IPS-NIHi7 (cell line): ENCODE measurements around the gene F10.

Experiments
- DNase-seq: peaks from one replicate; pipeline ENCODE4 v3.0.0; 2012; ENCODE audit warnings: mixed read lengths; ENCODE audit errors: extremely low spot score

F10 gene

DNA sequence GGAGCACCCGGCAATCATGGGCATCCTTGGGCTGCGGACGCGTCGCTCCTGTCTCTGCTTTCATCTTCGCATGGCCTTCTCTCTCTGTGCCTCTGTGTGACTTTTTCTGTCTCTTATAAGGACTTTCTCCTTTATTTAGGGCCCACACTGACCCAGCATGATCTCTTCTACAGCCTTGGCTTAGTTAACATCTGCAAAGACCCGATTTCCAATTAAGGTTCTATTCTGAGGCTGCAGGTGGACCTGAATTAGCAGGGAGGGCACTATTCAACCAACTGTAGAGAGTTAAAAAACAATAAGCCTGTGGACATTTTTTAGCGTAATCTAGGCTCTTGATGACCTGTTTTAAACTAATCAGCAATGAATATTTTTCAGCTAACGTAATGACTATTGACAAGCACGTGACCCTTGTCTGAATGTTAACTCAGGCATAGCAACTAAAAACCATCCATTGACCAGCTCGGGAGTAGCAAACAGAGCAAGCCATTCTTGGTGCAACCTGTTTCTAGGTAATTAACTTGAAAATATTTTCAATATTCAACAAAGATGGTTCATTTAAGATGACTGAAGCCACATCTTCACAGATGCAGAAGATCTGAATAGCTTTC, 15.2 kb downstream of the F10 start:
- DNase-seq, result no peak

DNA sequence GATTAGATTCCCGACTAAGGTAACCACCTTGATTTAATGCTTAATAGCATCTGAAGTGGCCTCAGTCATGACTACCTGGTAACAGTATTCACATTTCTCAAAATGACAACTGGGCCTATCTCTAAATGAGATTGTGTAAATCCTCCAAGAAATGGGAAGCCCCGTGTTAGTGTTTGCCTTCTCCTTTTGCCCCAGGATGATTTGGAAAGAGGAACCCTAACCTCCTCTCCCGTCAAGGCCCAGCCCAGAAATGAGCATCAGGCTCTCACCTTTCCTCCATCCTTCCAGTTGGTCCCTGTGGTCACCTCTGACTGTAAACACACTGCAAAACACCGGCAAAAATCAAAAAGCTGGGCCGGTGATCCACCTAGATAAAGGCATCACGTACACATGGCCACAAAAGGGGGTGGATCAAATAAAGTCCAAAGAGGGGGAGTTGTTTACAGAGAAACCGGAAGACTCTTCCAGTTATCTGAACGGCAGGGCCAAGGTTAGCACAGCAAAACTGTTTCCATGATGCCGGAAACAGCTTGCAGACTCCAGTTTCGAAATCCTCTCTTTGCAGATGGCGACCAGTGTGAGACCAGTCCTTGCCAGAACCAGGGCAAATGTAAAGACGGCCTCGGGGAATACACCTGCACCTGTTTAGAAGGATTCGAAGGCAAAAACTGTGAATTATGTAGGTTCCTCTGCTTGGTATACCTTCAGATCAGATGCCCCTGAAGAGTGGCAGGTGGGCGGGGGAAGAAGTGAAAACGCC, 16.4 kb downstream of the F10 start:
- DNase-seq, result no peak

DNA sequence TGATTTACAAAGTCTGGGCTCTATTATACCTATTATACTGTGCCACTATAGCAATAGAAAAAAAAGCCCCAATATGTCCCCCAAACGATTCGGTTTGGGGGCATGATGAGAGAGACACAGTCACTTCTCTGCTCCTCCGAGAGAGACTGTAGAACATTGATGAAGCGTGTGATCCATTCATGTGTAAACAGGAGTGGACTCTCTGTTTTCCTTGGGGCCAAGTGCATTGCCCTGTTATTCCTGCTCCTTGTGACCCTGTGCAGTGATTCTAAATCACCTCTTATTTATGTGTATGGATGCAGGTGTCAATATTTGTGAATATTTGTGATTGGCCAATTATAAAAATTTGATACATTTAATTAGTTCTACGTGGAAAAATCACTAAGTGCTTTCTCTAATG, 17.0 kb downstream of the F10 start:
- DNase-seq, result no peak

DNA sequence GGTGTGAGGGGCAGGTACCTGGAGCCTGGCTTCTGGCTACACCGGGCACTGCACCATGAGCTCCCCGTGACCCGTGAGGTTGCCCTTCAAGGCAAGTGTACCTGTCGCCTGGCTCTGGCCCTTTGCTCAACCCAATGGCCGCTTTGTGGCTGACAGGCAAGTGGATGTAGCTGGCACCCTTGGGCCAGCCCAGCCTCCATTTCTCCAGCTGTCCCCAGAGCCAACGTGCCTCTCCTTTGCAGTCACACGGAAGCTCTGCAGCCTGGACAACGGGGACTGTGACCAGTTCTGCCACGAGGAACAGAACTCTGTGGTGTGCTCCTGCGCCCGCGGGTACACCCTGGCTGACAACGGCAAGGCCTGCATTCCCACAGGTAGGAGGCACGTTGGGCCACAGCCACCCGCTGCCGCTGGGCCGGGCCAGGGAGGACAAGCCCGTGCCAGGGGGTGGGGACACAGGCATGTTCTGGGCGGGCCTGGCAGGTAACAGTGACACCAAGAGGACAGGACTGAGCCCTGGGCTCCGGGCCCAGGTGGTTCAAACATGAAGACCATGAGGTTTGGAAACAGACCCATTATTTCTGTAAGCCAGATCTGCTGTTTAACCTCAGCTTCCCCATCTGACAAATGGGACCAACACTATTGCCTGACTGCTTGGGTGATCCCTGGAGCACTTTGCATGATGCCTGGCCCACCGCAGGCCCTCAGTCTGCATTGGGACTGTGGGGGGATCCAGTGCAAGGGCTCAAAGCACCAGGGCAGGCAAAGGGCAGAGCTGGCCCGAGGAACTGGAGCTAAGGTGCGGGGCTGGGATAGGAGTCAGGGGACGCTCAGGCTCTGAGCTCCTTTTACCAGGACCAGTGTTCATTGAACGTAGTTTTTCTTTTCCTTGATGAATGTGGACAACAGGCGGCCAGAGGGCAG, 18.3 kb downstream of the F10 start:
- no peak for DNase-seq

DNA sequence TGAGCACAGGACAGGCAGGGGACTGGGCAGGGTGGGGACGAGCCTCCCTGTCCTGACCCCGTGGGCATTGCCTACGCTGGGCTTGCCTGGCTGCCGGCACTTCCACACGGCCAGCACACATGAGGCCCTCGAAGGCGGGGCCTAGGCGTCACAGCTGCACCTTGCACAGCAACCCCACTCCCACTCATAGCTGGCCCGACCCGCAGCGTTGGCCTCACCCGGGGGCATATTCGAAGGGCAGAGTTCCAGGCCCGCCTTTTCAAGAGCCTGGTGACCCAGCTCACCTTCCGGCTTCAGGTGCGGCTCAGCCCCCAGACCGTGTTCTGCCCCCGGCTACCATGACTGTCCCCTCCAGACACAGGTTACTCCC, 19.0 kb downstream of the F10 start:
- DNase-seq, result no peak

DNA sequence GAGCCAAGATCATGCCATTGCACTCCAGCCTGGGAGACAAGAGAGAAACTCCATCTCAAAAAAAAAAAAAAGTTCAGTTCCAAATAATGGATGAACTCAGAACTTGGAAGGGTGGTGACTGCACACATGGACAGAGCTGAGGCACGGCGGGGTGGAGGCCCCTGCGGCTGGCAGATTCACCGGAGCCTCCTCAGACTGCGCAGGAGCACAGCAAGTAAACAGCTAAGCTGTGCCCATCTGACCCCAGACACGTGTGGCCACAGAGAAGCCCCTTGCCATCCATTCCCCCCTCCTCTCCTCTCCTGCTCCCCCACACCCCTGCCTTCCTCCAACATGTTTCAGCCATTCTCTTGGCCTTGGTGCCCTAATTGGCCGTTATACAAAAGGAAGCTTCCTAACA, 20.3 kb downstream of the F10 start:
- no peak for DNase-seq

DNA sequence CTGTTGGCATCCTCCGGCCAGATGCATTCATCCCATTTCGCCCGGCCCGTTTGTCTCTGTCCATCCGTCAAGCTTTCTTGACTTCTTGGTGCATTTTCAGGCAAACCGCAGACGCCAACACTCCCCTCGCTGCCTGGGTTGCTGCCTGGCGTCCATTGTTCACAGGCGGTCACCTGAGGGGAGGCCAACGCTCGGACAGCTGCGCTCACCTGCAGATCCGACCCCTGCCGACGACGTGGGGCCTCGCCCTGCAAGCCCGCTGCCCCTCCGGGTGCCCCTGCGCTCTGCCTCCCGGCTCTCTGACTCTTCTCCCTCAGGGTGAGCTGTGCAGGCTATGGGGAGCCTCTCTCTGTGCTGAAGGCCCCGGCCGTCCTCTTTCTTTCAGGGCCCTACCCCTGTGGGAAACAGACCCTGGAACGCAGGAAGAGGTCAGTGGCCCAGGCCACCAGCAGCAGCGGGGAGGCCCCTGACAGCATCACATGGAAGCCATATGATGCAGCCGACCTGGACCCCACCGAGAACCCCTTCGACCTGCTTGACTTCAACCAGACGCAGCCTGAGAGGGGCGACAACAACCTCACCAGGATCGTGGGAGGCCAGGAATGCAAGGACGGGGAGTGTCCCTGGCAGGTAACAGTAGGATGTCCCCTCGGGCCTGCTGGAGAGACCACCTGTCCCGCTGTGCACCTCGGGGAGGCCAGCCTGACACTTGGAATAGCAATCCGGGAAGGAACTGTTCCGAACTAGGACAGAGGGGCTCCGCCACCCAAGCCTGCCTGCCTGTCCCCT, 21.1 kb downstream of the F10 start:
- no peak for DNase-seq

DNA sequence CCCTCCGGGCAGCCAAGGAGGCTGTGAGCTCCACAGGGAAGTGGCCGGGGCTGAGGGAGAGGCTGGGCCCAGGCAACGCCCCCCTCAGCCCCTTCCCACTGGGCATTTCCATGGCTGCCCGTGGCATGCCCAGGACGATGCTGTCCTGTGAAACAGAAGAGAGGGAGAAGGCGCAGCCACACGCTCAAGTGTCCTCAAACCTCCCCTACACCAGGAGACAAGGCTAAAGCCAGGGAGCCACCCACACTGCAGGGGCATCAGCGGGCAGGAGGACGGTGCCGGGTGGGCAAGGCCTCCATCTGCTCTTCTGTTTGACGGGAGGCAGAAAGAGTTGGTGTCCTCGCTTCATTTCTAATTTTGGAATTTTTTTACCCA, 21.6 kb downstream of the F10 start:
- no peak for DNase-seq

DNA sequence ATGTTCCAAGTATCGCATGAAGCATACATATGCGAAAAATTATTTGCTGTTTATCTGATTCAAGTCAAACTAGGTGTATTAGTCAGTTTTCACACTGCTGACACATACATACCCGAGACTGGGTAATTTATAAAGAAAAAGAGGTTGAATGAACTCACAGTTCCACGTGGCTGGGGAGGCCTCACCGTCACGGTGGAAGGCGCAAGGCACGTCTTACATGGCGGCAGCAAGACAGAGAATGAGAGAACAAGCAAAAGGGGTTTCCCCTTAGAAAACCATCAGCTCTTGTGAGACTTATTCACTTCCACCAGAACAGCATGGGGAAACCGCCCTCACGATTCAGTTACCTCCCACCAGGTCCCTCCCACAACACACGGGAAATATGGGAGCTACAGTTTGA, 22.9 kb downstream of the F10 start:
- DNase-seq, result no peak

DNA sequence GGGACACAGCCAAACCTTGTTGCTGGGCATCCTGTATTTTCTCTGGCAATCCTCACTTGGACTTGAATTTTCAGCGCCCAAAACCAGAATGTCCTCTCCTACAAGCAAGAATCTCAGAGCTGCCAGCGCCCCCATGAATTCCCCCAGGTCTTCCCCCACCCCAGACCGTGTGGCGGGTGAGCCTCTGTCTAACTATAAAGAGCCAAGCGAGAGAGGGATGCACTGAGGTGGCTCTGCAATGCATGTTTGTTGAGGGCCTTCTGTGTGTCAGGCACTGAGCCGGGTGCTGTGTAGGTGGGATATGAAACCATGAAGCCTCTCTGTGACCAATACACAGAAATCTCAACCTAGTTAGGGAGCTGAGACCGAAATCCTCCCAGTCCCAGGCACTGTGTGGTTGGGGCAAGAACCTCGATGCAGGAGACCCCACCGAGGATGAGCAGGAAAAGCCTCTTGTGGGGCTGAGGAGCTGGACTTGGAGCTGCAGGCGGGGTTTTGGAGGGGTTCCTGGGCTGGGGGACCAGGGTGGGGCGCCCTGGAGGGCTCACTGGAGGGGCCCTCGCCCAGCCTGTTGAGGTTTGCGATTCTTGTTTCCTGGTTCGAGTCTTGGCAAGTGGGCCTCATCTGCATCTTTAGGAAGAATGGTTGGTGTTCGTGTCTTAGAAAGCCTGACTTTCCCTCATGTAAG, 23.5 kb downstream of the F10 start:
- DNase-seq, result no peak

DNA sequence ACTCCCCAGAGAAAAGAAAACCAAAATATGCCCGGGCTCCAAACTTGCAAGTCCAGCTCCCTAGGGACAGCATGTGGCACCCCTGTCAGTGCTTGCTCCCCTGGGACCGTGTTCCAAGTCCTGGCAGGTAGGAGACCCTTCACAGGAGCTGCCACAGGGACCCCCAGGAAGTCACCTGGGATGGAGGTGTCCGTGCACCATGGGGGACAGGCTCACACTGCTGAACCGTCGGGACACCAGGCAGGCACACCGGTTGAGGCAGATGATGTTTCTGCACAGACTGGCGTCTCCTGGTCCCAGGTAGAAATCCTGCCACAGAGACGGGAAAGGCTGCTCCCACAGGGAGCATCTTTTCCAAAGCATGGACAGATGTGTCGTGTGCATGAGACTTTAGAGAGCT, 24.2 kb downstream of the F10 start:
- no peak for DNase-seq

DNA sequence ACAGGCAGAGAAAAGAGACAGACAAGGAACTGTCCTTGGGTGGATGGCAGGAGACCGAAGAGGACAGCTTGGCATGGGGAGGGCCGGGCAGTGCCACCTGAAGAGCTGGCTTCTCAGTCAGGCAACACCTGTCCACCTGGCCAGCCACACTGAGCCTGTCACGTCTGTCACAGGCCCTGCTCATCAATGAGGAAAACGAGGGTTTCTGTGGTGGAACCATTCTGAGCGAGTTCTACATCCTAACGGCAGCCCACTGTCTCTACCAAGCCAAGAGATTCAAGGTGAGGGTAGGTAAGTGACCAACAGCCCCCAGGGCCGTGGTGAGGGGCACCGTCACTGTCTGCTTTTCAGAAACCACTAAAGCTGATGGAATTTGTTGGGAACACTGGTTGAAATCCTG, 24.6 kb downstream of the F10 start:
- no peak for DNase-seq

DNA sequence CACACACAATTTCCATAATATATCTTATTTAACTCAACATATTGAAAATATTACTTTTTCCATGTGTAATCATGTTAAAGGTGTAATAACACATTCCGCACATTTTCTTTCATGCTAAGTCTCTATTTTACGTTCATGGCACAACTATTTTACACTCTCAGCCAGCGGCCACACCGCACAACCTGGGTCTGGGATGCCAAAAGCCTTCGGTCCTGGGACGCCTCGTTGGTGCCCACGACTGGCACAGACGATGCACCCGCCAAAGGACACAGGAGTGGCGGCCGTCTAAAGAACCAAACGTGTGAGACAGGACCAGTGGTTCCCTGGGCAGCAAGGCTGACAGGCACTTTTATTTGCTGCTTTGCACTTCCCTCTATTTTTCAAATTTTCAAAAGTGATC, 25.8 kb downstream of the F10 start:
- no peak for DNase-seq

DNA sequence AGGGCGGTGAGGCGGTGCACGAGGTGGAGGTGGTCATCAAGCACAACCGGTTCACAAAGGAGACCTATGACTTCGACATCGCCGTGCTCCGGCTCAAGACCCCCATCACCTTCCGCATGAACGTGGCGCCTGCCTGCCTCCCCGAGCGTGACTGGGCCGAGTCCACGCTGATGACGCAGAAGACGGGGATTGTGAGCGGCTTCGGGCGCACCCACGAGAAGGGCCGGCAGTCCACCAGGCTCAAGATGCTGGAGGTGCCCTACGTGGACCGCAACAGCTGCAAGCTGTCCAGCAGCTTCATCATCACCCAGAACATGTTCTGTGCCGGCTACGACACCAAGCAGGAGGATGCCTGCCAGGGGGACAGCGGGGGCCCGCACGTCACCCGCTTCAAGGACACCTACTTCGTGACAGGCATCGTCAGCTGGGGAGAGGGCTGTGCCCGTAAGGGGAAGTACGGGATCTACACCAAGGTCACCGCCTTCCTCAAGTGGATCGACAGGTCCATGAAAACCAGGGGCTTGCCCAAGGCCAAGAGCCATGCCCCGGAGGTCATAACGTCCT, 26.4 kb downstream of the F10 start:
- DNase-seq, result no peak

DNA sequence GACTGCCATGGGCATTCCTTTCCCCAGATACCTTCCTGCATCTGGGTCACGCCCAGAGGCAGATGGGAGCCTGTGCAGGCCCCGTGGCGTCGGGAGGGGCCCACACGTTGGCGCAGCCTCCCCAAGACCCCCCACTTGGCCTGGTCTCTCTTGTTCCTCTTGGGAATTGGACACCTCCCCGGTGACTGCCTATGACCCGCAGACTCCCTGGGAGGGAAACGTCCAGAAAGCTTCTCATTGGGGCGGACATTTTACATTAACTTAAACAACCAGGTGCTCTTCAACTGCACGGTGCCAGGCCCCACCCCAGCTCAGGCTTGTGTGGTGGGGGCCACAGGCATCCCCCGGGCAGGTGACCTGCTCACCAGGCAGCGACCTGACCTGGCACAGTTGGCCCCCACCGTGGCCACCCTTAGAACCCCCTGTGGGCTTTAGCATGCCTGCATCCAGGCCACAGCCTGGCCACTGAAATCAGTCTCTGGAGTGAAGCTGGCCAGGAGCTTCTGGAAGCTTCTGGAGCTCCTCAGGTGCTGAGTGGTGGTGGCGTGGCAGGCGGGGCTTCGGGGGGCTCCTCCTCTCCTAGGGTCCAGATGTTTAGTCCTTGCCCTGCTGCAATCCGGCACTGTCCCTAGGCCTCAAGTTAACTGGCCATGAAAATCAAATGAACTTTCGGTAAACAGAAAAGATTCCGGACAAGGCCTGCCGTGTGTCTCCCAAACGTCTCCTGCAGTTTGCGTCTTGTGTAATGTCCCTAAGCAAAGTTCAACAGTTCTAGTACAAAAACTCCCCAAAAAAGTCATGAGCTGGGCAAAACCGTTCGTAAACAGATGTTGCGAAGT, 27.3 kb downstream of the F10 start:
- DNase-seq, result no peak

DNA sequence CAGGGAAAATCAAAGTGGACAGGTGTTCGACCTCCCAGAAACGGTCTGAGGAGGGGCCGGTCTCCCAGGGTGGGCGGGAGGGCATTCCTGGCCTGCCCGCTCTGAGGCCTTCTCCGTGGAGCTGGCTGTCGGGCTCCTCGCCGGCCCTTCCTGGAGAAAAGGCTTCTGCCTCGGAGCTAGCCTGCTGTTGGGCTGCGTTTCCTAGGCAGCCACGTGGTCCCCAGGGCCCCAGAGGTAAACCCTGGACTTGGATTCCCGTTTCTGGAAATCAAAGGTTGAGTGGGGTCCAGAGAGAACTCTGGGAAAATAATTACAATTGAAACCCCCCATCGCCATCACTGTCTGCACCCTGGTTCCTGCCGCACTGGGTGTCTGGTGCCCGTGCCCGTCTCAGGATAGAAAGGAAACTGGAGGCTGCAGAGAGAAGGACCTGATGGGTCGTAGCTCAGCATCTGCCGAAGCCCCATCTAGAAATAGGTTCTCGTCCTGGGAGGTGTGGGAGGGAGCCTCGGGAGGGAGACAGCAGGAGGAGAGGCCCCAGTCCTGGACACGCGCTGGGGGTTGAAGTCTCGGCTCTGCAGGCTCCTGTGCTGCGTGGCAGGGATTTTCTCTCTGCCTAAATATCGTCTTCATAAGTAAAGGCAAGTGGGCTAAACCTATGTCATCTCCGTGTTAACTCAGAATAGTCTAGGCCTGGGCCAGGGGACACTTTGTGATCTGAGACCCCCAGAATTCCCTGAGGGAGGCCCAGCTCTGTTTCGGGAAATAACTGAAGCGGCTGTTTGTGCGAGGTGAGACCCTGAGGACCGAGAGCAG, 28.2 kb downstream of the F10 start:
- DNase-seq, result no peak

DNA sequence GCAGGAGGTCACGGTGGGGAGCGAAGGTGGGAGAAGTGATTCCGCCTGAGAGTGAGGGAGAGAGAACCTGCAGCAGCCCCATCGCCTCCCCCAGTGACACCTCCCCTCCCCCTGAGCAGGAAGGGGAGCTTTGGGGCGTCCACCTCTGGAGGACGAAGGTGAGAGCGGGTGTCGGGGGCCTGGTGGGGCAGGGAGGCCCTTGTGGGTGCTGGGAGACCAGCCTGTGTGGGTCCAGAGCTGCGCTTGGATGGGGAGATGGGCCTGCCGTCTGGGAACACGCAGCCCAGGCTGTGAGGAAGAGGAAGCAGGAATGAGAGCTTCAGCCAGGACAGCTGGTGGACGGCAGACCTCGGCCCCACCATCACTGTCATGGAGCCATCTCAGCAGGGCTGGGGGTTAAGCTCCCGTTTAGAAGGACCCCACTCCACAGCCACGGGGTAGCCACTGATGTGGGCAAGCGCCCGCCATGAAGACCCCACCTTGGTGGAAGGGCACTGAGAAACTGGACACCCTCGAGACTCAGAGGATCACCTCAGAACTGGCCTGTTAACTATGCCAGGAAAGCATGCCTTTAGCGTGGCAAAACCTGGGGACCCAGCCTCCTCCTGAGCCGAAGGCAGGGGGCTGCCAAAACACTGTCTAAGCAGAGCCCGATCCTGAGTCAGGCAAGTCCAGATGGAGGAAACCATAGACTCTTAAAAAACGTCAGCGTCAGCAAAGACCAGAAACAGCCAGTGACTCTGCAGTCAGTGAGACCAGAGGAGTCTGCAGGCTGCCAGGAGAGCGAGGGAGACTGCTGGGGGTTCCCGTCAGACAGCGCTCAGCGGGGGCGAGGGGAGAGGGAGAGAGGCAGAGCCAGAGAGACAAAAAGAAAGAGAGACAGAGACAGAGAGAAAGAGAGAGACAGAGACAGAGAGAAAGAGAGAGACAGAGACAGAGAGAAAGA, 29.4 kb downstream of the F10 start:
- DNase-seq, result no peak

DNA sequence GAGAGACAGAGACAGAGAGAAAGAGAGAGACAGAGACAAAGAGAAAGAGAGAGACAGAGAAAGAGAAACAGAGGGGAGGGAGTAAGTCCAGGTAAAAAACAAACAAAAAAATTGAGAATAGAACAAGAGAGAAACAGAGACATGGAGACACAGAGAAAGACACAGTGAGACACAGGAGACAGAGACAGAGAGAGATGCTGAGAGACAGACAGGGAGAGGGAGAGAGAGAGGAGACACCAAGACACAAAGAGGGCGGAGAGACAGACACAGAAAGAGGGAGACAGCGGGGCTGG, 30.0 kb downstream of the F10 start:
- no peak for DNase-seq
